ENCODE results near the gene NUDT13. TPM values are rescaled to one million over a fixed set of nuclear protein-coding genes. Genes with fewer than 3 reads are reported as not detected.

Gene NUDT13
- total RNA-seq, 1 experiment from 2014 or later = 1.5 TPM

- H4K8ac ChIP-seq (replicated peaks; ENCODE audit: insufficient read length, low read depth, low read length) = no peak overlapping the region
- no peaks in the 10 kb centered on the region for H3K4me1 ChIP-seq (ENCODE audit: insufficient read depth, low read length)
- no peak overlapping the region for H2AFZ ChIP-seq (ENCODE audit: low read length)
- H3K79me2 ChIP-seq (ENCODE audit: insufficient read depth, low read length) = no peaks in the 10 kb centered on the region
- no peak overlapping the region for H3K4me2 ChIP-seq (ENCODE audit: insufficient read depth, insufficient read length, low read length)
- H2BK12ac ChIP-seq (ENCODE audit: insufficient read length, low read depth, low read length) = no peak overlapping the region
- no peak overlapping the region for H3K4me3 Mint-ChIP-seq
- H3K27ac ChIP-seq (ENCODE audit: insufficient read length, low read depth, low read length) = no peak overlapping the region
- no peak overlapping the region for H2AK5ac ChIP-seq (ENCODE audit: insufficient read length, low read length)
- H3T11ph ChIP-seq (ENCODE audit: low read length) = no peak overlapping the region
- peaks cover 0 to 18% (median 7%) of the 10 kb centered on the region in 3 experiments; a peak in 6 of 7 replicates for H3K36me3 Mint-ChIP-seq (ENCODE audit: insufficient read depth in 1 of 3, low read depth in 3 of 3)
- H3K27me3 Mint-ChIP-seq (ENCODE audit: low read depth) = no peaks in the 10 kb centered on the region
- H3K9me3 Mint-ChIP-seq = no peaks in the 10 kb centered on the region
- no peaks in the 10 kb centered on the region for H3K23me2 ChIP-seq (ENCODE audit: insufficient read length, low read depth, low read length, poor library complexity, severe bottlenecking)
- H3K9ac ChIP-seq (ENCODE audit: extremely low read depth, insufficient read length, low read length) = no peak overlapping the region
- no peak for TF ChIP-seq CTCF (conservative IDR thresholded peaks at IDR 0.05)
- DNase-seq = no peak
- H4K91ac ChIP-seq (ENCODE audit: insufficient read length, low read depth, low read length) = no peak overlapping the region
- H3K9me3 ChIP-seq (ENCODE audit: control insufficient read depth, low read depth, low read length) = no peaks in the 10 kb centered on the region
- H3K27me3 ChIP-seq (ENCODE audit: insufficient read depth, low read length) = no peaks in the 10 kb centered on the region
- no peak overlapping the region for H3K14ac ChIP-seq (ENCODE audit: insufficient read depth, low read length)
- no peaks in the 10 kb centered on the region for H3K79me1 ChIP-seq (ENCODE audit: insufficient read depth, low read depth, low read length, poor library complexity, severe bottlenecking)
- no peaks in the 10 kb centered on the region for H3K4me1 Mint-ChIP-seq
- H3K18ac ChIP-seq (ENCODE audit: insufficient read length, low read depth, low read length) = no peak overlapping the region
- no peak overlapping the region for H2BK120ac ChIP-seq (ENCODE audit: low read depth, low read length, poor library complexity, severe bottlenecking)
- no peak overlapping the region for H2BK20ac ChIP-seq (ENCODE audit: low read depth, low read length, poor library complexity, severe bottlenecking)
- H2BK15ac ChIP-seq (ENCODE audit: low read depth, low read length) = no peak overlapping the region
- H4K20me1 ChIP-seq (ENCODE audit: control insufficient read depth, insufficient read depth, insufficient read length) = no peaks in the 10 kb centered on the region
- no peak overlapping the region for H4K5ac ChIP-seq (ENCODE audit: insufficient read length, low read depth, low read length)
- H3K27ac Mint-ChIP-seq = no peak overlapping the region
- H3K56ac ChIP-seq (ENCODE audit: insufficient read length, low read depth, low read length) = no peak overlapping the region
- no peak overlapping the region for H2BK5ac ChIP-seq (ENCODE audit: insufficient read length, low read length)
- no peak overlapping the region for H3K23ac ChIP-seq (ENCODE audit: insufficient read length, low read depth, low read length)
- no CpG with 5 or more reads among the region's 1 CpG for WGBS (ENCODE audit: extremely low coverage, insufficient read length, low lambda C conversion rate)
- H3K4ac ChIP-seq (ENCODE audit: low read depth, low read length) = no peak overlapping the region
Observed at GRCh38 chr10:73174148-73174925, 64.1 kb downstream of the NUDT13 start.

Other genes with a start within 250 kb of the NUDT13 start
- not detected in 2 replicates for gene OIT3, start 216.7 kb upstream of the NUDT13 start, total RNA-seq (2021)
- gene PLA2G12B, start 155.6 kb upstream of the NUDT13 start, total RNA-seq (2021) = not detected in 2 replicates
- 47.8 and 48.6 TPM in 2 replicates for gene P4HA1, start 13.6 kb upstream of the NUDT13 start, total RNA-seq (2021)
- gene ECD, start 57.6 kb downstream of the NUDT13 start, total RNA-seq (2021) = 39.9 and 41.6 TPM in 2 replicates
- gene FAM149B1, start 57.7 kb downstream of the NUDT13 start, total RNA-seq (2021) = 16.8 and 17.9 TPM in 2 replicates
- 45.7 and 47.7 TPM in 2 replicates for gene DNAJC9, start 136.8 kb downstream of the NUDT13 start, total RNA-seq (2021)
- gene MRPS16, start 142.2 kb downstream of the NUDT13 start, total RNA-seq (2021) = 122 and 128 TPM in 2 replicates
- gene CFAP70, start 248.4 kb downstream of the NUDT13 start, total RNA-seq (2021) = 0.24 and 0.26 TPM in 2 replicates

All from H9 (cell line).